ENCODE data around the gene BCAS2. TPM values are rescaled to one million over a fixed set of nuclear protein-coding genes. Genes with fewer than 3 reads are reported as not detected.

BCAS2 gene
- total RNA-seq (27.6 and 30.6 TPM in 2 replicates), polyA plus RNA-seq (43.8 and 118 TPM in 2 replicates), polyA minus RNA-seq (24.9 and 34.6 TPM in 2 replicates)
- total RNA-seq (2013), result 45.4 TPM

DNA sequence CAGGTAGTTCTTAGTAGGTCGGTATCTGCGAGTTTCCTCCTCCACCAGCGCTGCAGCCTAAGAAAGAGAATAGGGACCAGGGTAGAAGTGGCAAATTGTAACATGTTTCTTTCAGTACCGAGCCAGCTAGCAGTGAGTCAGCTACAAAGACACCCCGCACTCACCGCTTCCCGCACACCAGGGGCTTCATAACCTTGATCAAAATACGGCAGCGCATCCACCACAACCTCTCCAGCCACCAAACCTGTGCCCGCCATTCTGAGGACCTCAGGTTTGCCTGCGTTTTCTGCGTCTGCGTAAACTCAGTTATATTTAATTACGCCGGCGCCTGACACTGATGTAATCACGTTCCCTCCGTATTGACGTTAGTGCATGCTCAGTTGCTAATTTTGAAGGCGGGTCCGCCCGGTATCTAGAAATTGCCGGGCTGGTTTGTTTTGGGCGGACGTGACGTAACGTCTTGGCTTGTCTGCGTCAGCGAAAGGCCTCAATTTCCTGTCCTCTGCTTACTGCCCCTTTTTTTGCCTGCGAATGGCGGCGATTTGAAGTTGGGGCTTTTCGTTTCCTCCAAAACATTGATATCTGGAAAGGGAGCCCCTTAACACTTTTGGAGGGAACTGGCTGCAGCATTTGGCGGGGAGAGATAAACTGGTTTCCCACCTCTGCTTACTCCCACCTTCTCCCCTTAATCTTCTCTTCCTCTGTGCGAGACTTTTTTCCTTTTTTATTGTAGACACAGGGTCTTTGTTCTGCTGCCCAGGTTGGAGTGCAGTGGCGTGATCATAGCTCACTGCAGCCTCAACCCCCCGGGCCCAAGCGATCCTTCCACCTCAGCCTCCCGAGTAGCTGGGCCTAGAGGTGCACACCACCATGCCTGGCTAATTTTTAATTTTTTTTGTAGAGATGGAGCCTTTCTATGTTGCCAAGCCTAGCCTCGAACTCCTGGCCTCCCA lies at the start of gene BCAS2:
BCAS2 (minus strand) TSS at position 281 of the 953 bp plus-strand sequence; CDS start at position 257, 24 bp downstream.
- CTCF ChIA-PET, result interaction anchor here (2.0 kb wide), 2 partner anchors 23 to 235 kb away, joined by 6 to 9 read pairs; no protein-coding TSS in a partner anchor
- H3K36me3 ChIP-seq (replicated peaks in 1 of 2; ENCODE audit: control extremely low read depth in 1 of 2, control insufficient read depth in 1 of 2, extremely low read depth in 1 of 2, insufficient read depth in 2 of 2, low read length in 1 of 2), result peaks cover 0 to 23% of the 10 kb centered on the region in 2 experiments

More for the DNA sequence above, at the start of gene BCAS2:
- no peak for TF ChIP-seq EZH2 (IDR thresholded peaks at IDR 0.05; ENCODE audit: borderline replicate concordance, insufficient read depth, low read depth, low read length, poor library complexity, severe bottlenecking)
- TF ChIP-seq, protein P1, sequence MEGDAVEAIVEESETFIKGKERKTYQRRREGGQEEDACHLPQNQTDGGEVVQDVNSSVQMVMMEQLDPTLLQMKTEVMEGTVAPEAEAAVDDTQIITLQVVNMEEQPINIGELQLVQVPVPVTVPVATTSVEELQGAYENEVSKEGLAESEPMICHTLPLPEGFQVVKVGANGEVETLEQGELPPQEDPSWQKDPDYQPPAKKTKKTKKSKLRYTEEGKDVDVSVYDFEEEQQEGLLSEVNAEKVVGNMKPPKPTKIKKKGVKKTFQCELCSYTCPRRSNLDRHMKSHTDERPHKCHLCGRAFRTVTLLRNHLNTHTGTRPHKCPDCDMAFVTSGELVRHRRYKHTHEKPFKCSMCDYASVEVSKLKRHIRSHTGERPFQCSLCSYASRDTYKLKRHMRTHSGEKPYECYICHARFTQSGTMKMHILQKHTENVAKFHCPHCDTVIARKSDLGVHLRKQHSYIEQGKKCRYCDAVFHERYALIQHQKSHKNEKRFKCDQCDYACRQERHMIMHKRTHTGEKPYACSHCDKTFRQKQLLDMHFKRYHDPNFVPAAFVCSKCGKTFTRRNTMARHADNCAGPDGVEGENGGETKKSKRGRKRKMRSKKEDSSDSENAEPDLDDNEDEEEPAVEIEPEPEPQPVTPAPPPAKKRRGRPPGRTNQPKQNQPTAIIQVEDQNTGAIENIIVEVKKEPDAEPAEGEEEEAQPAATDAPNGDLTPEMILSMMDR (IDR thresholded peaks at IDR 0.05), result no peak
- Mint-ChIP-seq H3K27me3 (no peaks in the 10 kb centered on the region), H3K4me3 (peak within 1 kb of the TSS; percentile 99), H3K27ac (peak within 1 kb of the TSS; percentile 99), H3K9me3 (ENCODE audit: insufficient read depth) (no peaks in the 10 kb centered on the region), H3K4me1 (peaks cover 30% of the 10 kb centered on the region)
- WGBS (ENCODE audit: insufficient coverage), result under 1% methylated on average over 27 of the region's 40 CpGs
- H3K27me3 ChIP-seq (replicated peaks in 1 of 4; ENCODE audit: control extremely low read depth in 1 of 4, control insufficient read depth in 3 of 4, insufficient read depth in 4 of 4, low read length in 3 of 4), result no peaks in the 10 kb centered on the region
- H2AFZ ChIP-seq (ENCODE audit: insufficient read depth, low read depth, low read length, poor library complexity, severe bottlenecking), result peak within 1 kb of the TSS; percentile 87
- H4K20me1 ChIP-seq (ENCODE audit: control insufficient read depth, insufficient read depth, low read length, poor library complexity, severe bottlenecking), result peaks cover 6% of the 10 kb centered on the region
- DNase-seq (peak; percentile 98), ATAC-seq (ENCODE audit: low read depth) (peak; percentile 95)
- peak within 1 kb of the TSS; percentile 76 for H3K4me2 ChIP-seq (replicated peaks; ENCODE audit: low read depth, low read length, poor library complexity, severe bottlenecking)
- H3K4me3 ChIP-seq (ENCODE audit: control extremely low read depth in 1 of 5, extremely low read depth in 1 of 5, insufficient read depth in 1 of 5, low read depth in 2 of 5, low read length in 4 of 5), result peak within 1 kb of the TSS; percentile 59 to 91 (median 85)
- H3K9me3 ChIP-seq (ENCODE audit: control extremely low read depth in 1 of 3, control insufficient read depth in 2 of 3, insufficient read depth in 1 of 3, low read length in 2 of 3), result peaks cover 0 to 6% (median 0%) of the 10 kb centered on the region in 3 donors
- peaks cover 15 to 18% of the 10 kb centered on the region in 2 donors for H3K4me1 ChIP-seq (ENCODE audit: control insufficient read depth in 2 of 2, insufficient read depth in 2 of 2, low read length in 2 of 2)
- intact Hi-C loops (cut with micrococcal nuclease), result loop anchor here (1.0 to 2.0 kb wide), 11 partner anchors 23 to 1191 kb away; partner anchors contain the start of genes CSDE1, DCLRE1B, DENND2C and HIPK1
- H3K9ac ChIP-seq (ENCODE audit: low read length), result peak within 1 kb of the TSS; percentile 83
- POLR2A ChIA-PET, result interaction anchor here (0.9 to 1.5 kb wide), 3 partner anchors 70 to 71 kb away, joined by 3 to 5 read pairs (median 3); partner anchors contain the start of gene TRIM33
- H3K79me2 ChIP-seq (ENCODE audit: control insufficient read depth, insufficient read depth, low read length), result peaks cover 43% of the 10 kb centered on the region
- H3K27ac ChIP-seq (ENCODE audit: low read length in 2 of 2), result peak within 1 kb of the TSS; percentile 87 to 95

Data from B cell (primary cell).